ENCODE data around the gene QKI.

Gene QKI

GRCh38 chr6:163538331-163538730, 123.8 kb downstream of the QKI start:
- no peaks in the 10 kb centered on the region for H3K36me3 ChIP-seq (ENCODE audit: control insufficient read depth, insufficient read depth, low read length)
- no peaks in the 10 kb centered on the region for H3K9me3 ChIP-seq (ENCODE audit: control insufficient read depth, low read length)
- peaks cover 22% of the 10 kb centered on the region for H3K4me1 ChIP-seq (ENCODE audit: control insufficient read depth, insufficient read depth, low read length)
- 24 to 25% methylated on average over 5 of the region's 5 CpGs for WGBS, 2 experiments
- no peaks in the 10 kb centered on the region for H3K27me3 ChIP-seq (ENCODE audit: control insufficient read depth, insufficient read depth, low read length, poor library complexity, severe bottlenecking)
- peak overlapping the region; percentile 31 for H3K27ac ChIP-seq (ENCODE audit: insufficient read depth, low read depth, low read length, poor library complexity, severe bottlenecking)
- H3K4me3 ChIP-seq (ENCODE audit: insufficient read depth, low read depth, low read length), result no peak overlapping the region

- WGBS, 2 experiments, result 92 to 94% methylated on average over 4 to 5 of the region's 5 CpGs
- Histone ChIP-seq H3K27me3 (ENCODE audit: control insufficient read depth, insufficient read depth, low read length, poor library complexity, severe bottlenecking) (no peaks in the 10 kb centered on the region), H3K9me3 (ENCODE audit: control insufficient read depth, low read length) (no peaks in the 10 kb centered on the region), H3K4me3 (ENCODE audit: insufficient read depth, low read depth, low read length) (no peak overlapping the region), H3K36me3 (ENCODE audit: control insufficient read depth, insufficient read depth, low read length) (no peaks in the 10 kb centered on the region), H3K27ac (ENCODE audit: insufficient read depth, low read depth, low read length, poor library complexity, severe bottlenecking) (peak overlapping the region; percentile 31), H3K4me1 (ENCODE audit: control insufficient read depth, insufficient read depth, low read length) (peaks cover 29% of the 10 kb centered on the region)
Observed at GRCh38 chr6:163539101-163539762, 124.7 kb downstream of the QKI start.

- Histone ChIP-seq H3K4me3 (ENCODE audit: insufficient read depth, low read depth, low read length) (no peak overlapping the region), H3K9me3 (ENCODE audit: control insufficient read depth, low read length) (no peaks in the 10 kb centered on the region), H3K4me1 (ENCODE audit: control insufficient read depth, insufficient read depth, low read length) (peaks cover 21% of the 10 kb centered on the region), H3K27ac (ENCODE audit: insufficient read depth, low read depth, low read length, poor library complexity, severe bottlenecking) (no peak overlapping the region), H3K36me3 (ENCODE audit: control insufficient read depth, insufficient read depth, low read length) (no peaks in the 10 kb centered on the region), H3K27me3 (ENCODE audit: control insufficient read depth, insufficient read depth, low read length, poor library complexity, severe bottlenecking) (no peaks in the 10 kb centered on the region)
- WGBS, 2 experiments, result 3 to 8% methylated on average over 2 of the region's 2 CpGs
Observed at GRCh38 chr6:163543321-163543720, 128.8 kb downstream of the QKI start.

GRCh38 chr6:163545370-163545769, 130.9 kb downstream of the QKI start:
- H3K27ac ChIP-seq (ENCODE audit: insufficient read depth, low read depth, low read length, poor library complexity, severe bottlenecking), result no peak overlapping the region
- 86 to 89% methylated on average over 5 of the region's 5 CpGs for WGBS, 2 experiments
- H3K27me3 ChIP-seq (ENCODE audit: control insufficient read depth, insufficient read depth, low read length, poor library complexity, severe bottlenecking), result no peaks in the 10 kb centered on the region
- H3K9me3 ChIP-seq (ENCODE audit: control insufficient read depth, low read length), result no peaks in the 10 kb centered on the region
- H3K4me3 ChIP-seq (ENCODE audit: insufficient read depth, low read depth, low read length), result no peak overlapping the region
- no peaks in the 10 kb centered on the region for H3K36me3 ChIP-seq (ENCODE audit: control insufficient read depth, insufficient read depth, low read length)
- peaks cover 15% of the 10 kb centered on the region for H3K4me1 ChIP-seq (ENCODE audit: control insufficient read depth, insufficient read depth, low read length)

- H3K27ac ChIP-seq (ENCODE audit: insufficient read depth, low read depth, low read length, poor library complexity, severe bottlenecking), result no peak overlapping the region
- H3K4me1 ChIP-seq (ENCODE audit: control insufficient read depth, insufficient read depth, low read length), result peaks cover 15% of the 10 kb centered on the region
- no peak overlapping the region for H3K4me3 ChIP-seq (ENCODE audit: insufficient read depth, low read depth, low read length)
- H3K27me3 ChIP-seq (ENCODE audit: control insufficient read depth, insufficient read depth, low read length, poor library complexity, severe bottlenecking), result no peaks in the 10 kb centered on the region
- WGBS, 2 experiments, result 93 to 95% methylated on average over 3 of the region's 3 CpGs
- no peaks in the 10 kb centered on the region for H3K9me3 ChIP-seq (ENCODE audit: control insufficient read depth, low read length)
- no peaks in the 10 kb centered on the region for H3K36me3 ChIP-seq (ENCODE audit: control insufficient read depth, insufficient read depth, low read length)
Observed at GRCh38 chr6:163547287-163547686, 132.8 kb downstream of the QKI start.

- Histone ChIP-seq H3K9me3 (ENCODE audit: control insufficient read depth, low read length) (no peaks in the 10 kb centered on the region), H3K36me3 (ENCODE audit: control insufficient read depth, insufficient read depth, low read length) (no peaks in the 10 kb centered on the region), H3K27me3 (ENCODE audit: control insufficient read depth, insufficient read depth, low read length, poor library complexity, severe bottlenecking) (no peaks in the 10 kb centered on the region), H3K4me3 (ENCODE audit: insufficient read depth, low read depth, low read length) (no peak overlapping the region), H3K4me1 (ENCODE audit: control insufficient read depth, insufficient read depth, low read length) (peaks cover 4% of the 10 kb centered on the region), H3K27ac (ENCODE audit: insufficient read depth, low read depth, low read length, poor library complexity, severe bottlenecking) (no peak overlapping the region)
- WGBS, 2 experiments, result 94 to 96% methylated on average over 3 of the region's 3 CpGs
Observed at GRCh38 chr6:163548624-163549023, 134.1 kb downstream of the QKI start.

GRCh38 chr6:163554032-163554431, 139.5 kb downstream of the QKI start:
- 87 to 89% methylated on average over 4 of the region's 4 CpGs for WGBS, 2 experiments
- H3K4me3 ChIP-seq (ENCODE audit: insufficient read depth, low read depth, low read length), result no peak overlapping the region
- H3K4me1 ChIP-seq (ENCODE audit: control insufficient read depth, insufficient read depth, low read length), result no peaks in the 10 kb centered on the region
- no peaks in the 10 kb centered on the region for H3K27me3 ChIP-seq (ENCODE audit: control insufficient read depth, insufficient read depth, low read length, poor library complexity, severe bottlenecking)
- H3K27ac ChIP-seq (ENCODE audit: insufficient read depth, low read depth, low read length, poor library complexity, severe bottlenecking), result no peak overlapping the region
- H3K9me3 ChIP-seq (ENCODE audit: control insufficient read depth, low read length), result no peaks in the 10 kb centered on the region
- peaks cover 11% of the 10 kb centered on the region for H3K36me3 ChIP-seq (ENCODE audit: control insufficient read depth, insufficient read depth, low read length)

- Histone ChIP-seq H3K36me3 (ENCODE audit: control insufficient read depth, insufficient read depth, low read length) (peaks cover 11% of the 10 kb centered on the region), H3K27ac (ENCODE audit: insufficient read depth, low read depth, low read length, poor library complexity, severe bottlenecking) (no peak overlapping the region), H3K27me3 (ENCODE audit: control insufficient read depth, insufficient read depth, low read length, poor library complexity, severe bottlenecking) (no peaks in the 10 kb centered on the region), H3K9me3 (ENCODE audit: control insufficient read depth, low read length) (no peaks in the 10 kb centered on the region), H3K4me1 (ENCODE audit: control insufficient read depth, insufficient read depth, low read length) (no peaks in the 10 kb centered on the region), H3K4me3 (ENCODE audit: insufficient read depth, low read depth, low read length) (no peak overlapping the region)
- WGBS, 2 experiments, result 59 to 62% methylated on average over 4 of the region's 4 CpGs
Observed at GRCh38 chr6:163554663-163555062, 140.1 kb downstream of the QKI start.

GRCh38 chr6:163559661-163560060, 145.1 kb downstream of the QKI start:
- WGBS, 2 experiments, result 78 to 83% methylated on average over 3 of the region's 3 CpGs
- Histone ChIP-seq H3K4me3 (ENCODE audit: insufficient read depth, low read depth, low read length) (no peak overlapping the region), H3K4me1 (ENCODE audit: control insufficient read depth, insufficient read depth, low read length) (no peaks in the 10 kb centered on the region), H3K9me3 (ENCODE audit: control insufficient read depth, low read length) (no peaks in the 10 kb centered on the region), H3K36me3 (ENCODE audit: control insufficient read depth, insufficient read depth, low read length) (peaks cover 16% of the 10 kb centered on the region), H3K27ac (ENCODE audit: insufficient read depth, low read depth, low read length, poor library complexity, severe bottlenecking) (no peak overlapping the region), H3K27me3 (ENCODE audit: control insufficient read depth, insufficient read depth, low read length, poor library complexity, severe bottlenecking) (no peaks in the 10 kb centered on the region)

- Histone ChIP-seq H3K36me3 (ENCODE audit: control insufficient read depth, insufficient read depth, low read length) (peaks cover 13% of the 10 kb centered on the region), H3K9me3 (ENCODE audit: control insufficient read depth, low read length) (no peaks in the 10 kb centered on the region), H3K27me3 (ENCODE audit: control insufficient read depth, insufficient read depth, low read length, poor library complexity, severe bottlenecking) (no peaks in the 10 kb centered on the region), H3K27ac (ENCODE audit: insufficient read depth, low read depth, low read length, poor library complexity, severe bottlenecking) (no peak overlapping the region), H3K4me1 (ENCODE audit: control insufficient read depth, insufficient read depth, low read length) (no peaks in the 10 kb centered on the region), H3K4me3 (ENCODE audit: insufficient read depth, low read depth, low read length) (no peak overlapping the region)
- 93 to 97% methylated on average over 8 of the region's 8 CpGs for WGBS, 2 experiments
Observed at GRCh38 chr6:163563318-163563717, 148.8 kb downstream of the QKI start.

- Histone ChIP-seq H3K4me1 (ENCODE audit: control insufficient read depth, insufficient read depth, low read length) (no peaks in the 10 kb centered on the region), H3K27ac (ENCODE audit: insufficient read depth, low read depth, low read length, poor library complexity, severe bottlenecking) (no peak overlapping the region), H3K27me3 (ENCODE audit: control insufficient read depth, insufficient read depth, low read length, poor library complexity, severe bottlenecking) (no peaks in the 10 kb centered on the region), H3K9me3 (ENCODE audit: control insufficient read depth, low read length) (no peaks in the 10 kb centered on the region), H3K36me3 (ENCODE audit: control insufficient read depth, insufficient read depth, low read length) (peaks cover 9% of the 10 kb centered on the region), H3K4me3 (ENCODE audit: insufficient read depth, low read depth, low read length) (no peak overlapping the region)
- 93 to 97% methylated on average over 3 of the region's 3 CpGs for WGBS, 2 experiments
Observed at GRCh38 chr6:163564534-163564933, 150.0 kb downstream of the QKI start.

All from ectodermal cell (in vitro differentiated cells).